Measurements from ENCODE around the gene PLXNA3. TPM values are rescaled to one million over a fixed set of nuclear protein-coding genes. Genes with fewer than 3 reads are reported as not detected.

PLXNA3 gene
- total and polyA plus RNA-seq, 10 of the 15 experiments (the other 5 are each of a cell fraction or from before 2014, with no cell fraction given) = 0.26 to 26.8 (median 3.4) TPM

DNA sequence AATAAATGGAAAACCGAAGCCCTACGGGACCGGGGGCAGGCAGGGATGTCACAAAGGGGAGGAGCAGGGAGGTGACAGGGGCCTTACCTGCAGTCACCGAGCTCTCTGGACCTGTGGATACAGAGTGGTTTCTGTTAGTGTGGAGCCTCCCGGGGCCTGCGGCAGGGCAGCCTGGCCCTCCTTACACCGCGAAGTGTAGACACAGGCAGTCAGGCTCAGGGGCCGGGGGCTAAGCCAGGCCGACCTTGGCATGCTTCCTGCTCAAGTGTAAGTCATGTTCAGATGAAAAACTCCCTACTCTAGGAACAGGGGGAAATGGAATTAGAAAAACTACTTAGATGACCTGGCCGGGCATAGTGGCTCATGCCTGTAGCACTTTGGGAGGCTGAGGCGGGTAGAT lies 53.7 kb downstream of the PLXNA3 start:
- Histone ChIP-seq H4K20me1 (ENCODE audit: control insufficient read depth, insufficient read depth) (no peaks in the 10 kb centered on the region), H3K9me3 (replicated peaks; ENCODE audit: control insufficient read depth, insufficient read depth, low read length) (no peaks in the 10 kb centered on the region; the same call in 2 of the 3 replicates), H3K36me3 (ENCODE audit: control insufficient read depth in 2 of 2, insufficient read depth in 2 of 2, low read length in 1 of 2) (no peaks in the 10 kb centered on the region), H3K27ac (ENCODE audit: control insufficient read depth, insufficient read depth) (no peak overlapping the region), H3K9ac (ENCODE audit: control insufficient read depth, insufficient read depth, low read length) (no peak overlapping the region), H2AFZ (ENCODE audit: control insufficient read depth, low read depth, low read length) (no peak overlapping the region), H3K4me1 (ENCODE audit: control insufficient read depth, insufficient read depth, low read length) (no peaks in the 10 kb centered on the region), H3K79me2 (ENCODE audit: control insufficient read depth, insufficient read depth, low read length) (no peaks in the 10 kb centered on the region; the same call in none of the 2 replicates), H3K4me2 (ENCODE audit: control insufficient read depth, insufficient read depth) (no peak overlapping the region), H3K4me3 (no peak overlapping the region), H3K27me3 (replicated peaks in 1 of 2; ENCODE audit: control insufficient read depth in 2 of 2, insufficient read depth in 2 of 2, low read length in 1 of 2) (no peaks in the 10 kb centered on the region)
- FAIRE-seq (no peak), ATAC-seq (no peak), DNase-seq (ENCODE audit: low read depth, low spot score) (no peak)
- ChIA-PET POLR2A (no interaction called here), CTCF (no interaction called here), SMC1A (ENCODE audit: uncharacterized antibody, unreplicated experiment) (interaction anchor here (0.6 kb wide), 1 partner anchor 10 kb away, joined by 3 read pairs; no protein-coding TSS in a partner anchor), RAD21 (ENCODE audit: unreplicated experiment) (no interaction called here)
- intact Hi-C loops (cut with micrococcal nuclease; ENCODE audit: unreplicated experiment) = no loop called here
- no TSS peak for BruUV-seq (replicated peaks)
- WGBS (ENCODE audit: insufficient coverage, insufficient replicate concordance, low lambda C conversion rate, missing lambda C conversion rate) = 71% methylated on average over 12 of the region's 12 CpGs
- in situ Hi-C loops (cut with MboI) = no loop called here
- TF ChIP-seq, protein P1, sequence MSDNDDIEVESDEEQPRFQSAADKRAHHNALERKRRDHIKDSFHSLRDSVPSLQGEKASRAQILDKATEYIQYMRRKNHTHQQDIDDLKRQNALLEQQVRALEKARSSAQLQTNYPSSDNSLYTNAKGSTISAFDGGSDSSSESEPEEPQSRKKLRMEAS (IDR thresholded peaks at IDR 0.05; ENCODE audit: low read depth, low read length) = no peak
- TF ChIP-seq, protein P2, sequence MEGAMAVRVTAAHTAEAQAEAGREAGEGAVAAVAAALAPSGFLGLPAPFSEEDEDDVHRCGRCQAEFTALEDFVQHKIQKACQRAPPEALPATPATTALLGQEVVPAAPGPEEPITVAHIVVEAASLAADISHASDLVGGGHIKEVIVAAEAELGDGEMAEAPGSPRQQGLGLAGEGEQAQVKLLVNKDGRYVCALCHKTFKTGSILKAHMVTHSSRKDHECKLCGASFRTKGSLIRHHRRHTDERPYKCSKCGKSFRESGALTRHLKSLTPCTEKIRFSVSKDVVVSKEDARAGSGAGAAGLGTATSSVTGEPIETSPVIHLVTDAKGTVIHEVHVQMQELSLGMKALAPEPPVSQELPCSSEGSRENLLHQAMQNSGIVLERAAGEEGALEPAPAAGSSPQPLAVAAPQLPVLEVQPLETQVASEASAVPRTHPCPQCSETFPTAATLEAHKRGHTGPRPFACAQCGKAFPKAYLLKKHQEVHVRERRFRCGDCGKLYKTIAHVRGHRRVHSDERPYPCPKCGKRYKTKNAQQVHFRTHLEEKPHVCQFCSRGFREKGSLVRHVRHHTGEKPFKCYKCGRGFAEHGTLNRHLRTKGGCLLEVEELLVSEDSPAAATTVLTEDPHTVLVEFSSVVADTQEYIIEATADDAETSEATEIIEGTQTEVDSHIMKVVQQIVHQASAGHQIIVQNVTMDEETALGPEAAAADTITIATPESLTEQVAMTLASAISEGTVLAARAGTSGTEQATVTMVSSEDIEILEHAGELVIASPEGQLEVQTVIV (IDR thresholded peaks at IDR 0.05; ENCODE audit: borderline replicate concordance, partially characterized antibody) = no peak
- TF ChIP-seq JUND (IDR thresholded peaks at IDR 0.05; ENCODE audit: low read depth, low read length) (no peak), ESRRA (IDR thresholded peaks at IDR 0.05; ENCODE audit: low read length) (no peak), STAT3 (IDR thresholded peaks at IDR 0.05; ENCODE audit: low read depth, low read length) (no peak), TCF3 (IDR thresholded peaks at IDR 0.05; ENCODE audit: borderline replicate concordance, insufficient read depth, low read depth, low read length) (no peak), CHD1 (IDR thresholded peaks at IDR 0.05; ENCODE audit: low read depth, low read length) (no peak), ZBED1 (IDR thresholded peaks at IDR 0.05; ENCODE audit: borderline replicate concordance) (no peak), KAT2A (conservative IDR thresholded peaks at IDR 0.05; ENCODE audit: control insufficient read depth, low read depth, low read length) (no peak), HDGF (IDR thresholded peaks at IDR 0.05) (no peak), LARP7 (IDR thresholded peaks at IDR 0.05) (no peak)
